Measurements from ENCODE around the gene MALAT1. TPM values are rescaled to one million over a fixed set of nuclear protein-coding genes. Genes with fewer than 3 reads are reported as not detected.
A peak's percentile ranks its signal among the peaks of the same experiment; 100 is the strongest.
"Not testable (repeated sequence)": the region's sequence is repeated elsewhere in the genome, so short reads cannot be mapped to it uniquely, and the experiment has no call there.

Gene MALAT1
- total and polyA plus RNA-seq, 2 of the 13 experiments (the other 11 are each of a cell fraction or from before 2014, with no cell fraction given): 143 to 1,237 TPM

DNA sequence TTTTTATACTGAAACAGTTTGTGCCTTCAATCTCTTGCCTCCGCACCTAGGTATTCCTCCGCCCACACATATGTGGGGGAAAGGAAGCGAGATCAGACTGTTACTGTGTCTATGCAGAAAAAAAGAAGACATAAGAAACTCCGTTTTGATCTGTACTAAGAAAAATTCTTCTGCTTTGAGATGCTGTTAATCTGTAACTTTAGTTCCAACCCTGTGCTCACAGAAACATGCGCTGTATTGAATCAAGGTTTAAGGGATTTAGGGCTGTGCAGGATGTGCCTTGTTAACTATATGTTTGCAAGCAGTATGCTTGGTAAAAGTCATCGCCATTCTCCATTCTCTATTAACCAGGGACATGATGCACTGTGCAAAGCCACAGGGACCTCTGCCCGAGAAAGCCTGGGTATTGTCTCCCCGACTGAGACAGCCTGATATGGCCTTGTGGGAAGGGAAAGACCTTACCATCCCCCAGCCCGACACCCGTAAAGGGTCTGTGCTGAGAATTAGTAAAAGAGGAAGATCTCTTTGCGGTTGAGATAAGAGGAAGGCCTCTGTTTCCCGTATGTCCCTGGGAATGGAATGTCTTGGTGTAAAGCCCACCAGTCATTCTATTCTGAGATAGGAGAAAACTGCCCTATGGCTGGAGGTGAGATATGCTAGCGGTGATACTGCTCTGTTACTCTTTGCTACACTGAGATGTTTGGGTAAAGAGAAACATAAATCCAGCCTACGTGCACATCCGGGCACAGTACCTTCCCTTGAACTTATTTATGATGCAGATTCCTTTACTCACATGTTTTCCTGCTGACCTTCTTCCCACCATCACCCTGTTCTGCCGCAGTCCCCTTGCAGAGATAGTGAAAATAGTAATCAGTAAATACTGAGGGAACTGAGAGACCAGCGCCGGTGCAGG is 24.1 kb downstream of the MALAT1 start (continued):
- TF ChIP-seq GABPA (IDR thresholded peaks at IDR 0.05; ENCODE audit: low read depth, low read length): not testable (repeated sequence)
- TF ChIP-seq GABPA (CRISPR knock-in tag; IDR thresholded peaks at IDR 0.05; ENCODE audit: low read depth) (peak; percentile 21; the same call in 1 of the 2 replicates), ARNTL (CRISPR knock-in tag; IDR thresholded peaks at IDR 0.05) (0 out of 2 replicates have a peak, but pooled peaks have one; percentile 37)

DNA sequence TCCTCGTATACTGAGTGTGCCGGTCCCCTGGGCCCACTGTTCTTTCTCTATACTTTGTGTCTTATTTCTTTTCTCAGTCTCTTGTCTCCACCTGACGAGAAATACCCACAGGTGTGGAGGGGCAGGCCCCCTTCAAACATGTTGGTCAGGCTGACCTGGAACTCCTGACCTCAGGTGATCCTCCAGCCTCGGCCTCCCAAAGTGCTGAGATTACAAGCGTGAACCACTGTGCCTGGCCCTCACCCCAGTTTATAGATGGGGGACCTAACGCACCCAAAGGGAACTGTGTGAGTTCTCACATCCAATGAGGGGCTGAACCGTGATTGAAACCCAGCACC is 24.8 kb downstream of the MALAT1 start:
- FAIRE-seq; H2AFZ ChIP-seq (ENCODE audit: low read length); in situ Hi-C loops (cut with HindIII; ENCODE audit: extremely low pct_ligation_motif_present, low pct_unique_long_range_greater_than_20kb); ATAC-seq; BruUV-seq (replicated peaks); CTCF ChIA-PET (ENCODE audit: low intra/inter-chr PET ratio, low total read pairs); intact Hi-C loops (cut with micrococcal nuclease; ENCODE audit: unreplicated experiment); H4K20me1 ChIP-seq (ENCODE audit: insufficient read depth, low read length); H3K36me3 ChIP-seq (replicated peaks in 1 of 2; ENCODE audit: control insufficient read depth in 1 of 2, insufficient read depth in 2 of 2, low read length in 2 of 2); DNase-seq (ENCODE audit: low spot score); H3K27me3 ChIP-seq (ENCODE audit: control insufficient read depth in 1 of 2, insufficient read depth in 2 of 2, low read length in 2 of 2); H3K9me3 ChIP-seq (ENCODE audit: low read length): not testable (repeated sequence)
- 5% methylated on average over 6 of the region's 7 CpGs for WGBS (ENCODE audit: low lambda C conversion rate)
- Histone ChIP-seq H3K79me2 (ENCODE audit: insufficient read depth, low read length) (peaks cover 17% of the 10 kb centered on the region), H3K9ac (ENCODE audit: insufficient read depth, low read depth, low read length) (peak overlapping the region; percentile 65), H3K27ac (ENCODE audit: extremely low read length, insufficient read depth, low read length) (peak overlapping the region; percentile 39), H3K4me3 (replicated peaks in 1 of 3; ENCODE audit: insufficient read depth in 1 of 3, low read depth in 2 of 3, low read length in 3 of 3) (peak overlapping the region; percentile 60 to 77 (median 63)), H3K4me2 (ENCODE audit: low read depth, low read length) (peak overlapping the region; percentile 96), H3K4me1 (ENCODE audit: insufficient read depth, low read length) (peaks cover 59% of the 10 kb centered on the region)
- POLR2A ChIA-PET: interaction anchor here (1.0 to 4.4 kb wide), 5 partner anchors 16 to 104 kb away, joined by 4 to 35 read pairs (median 12); partner anchors contain the start of genes MALAT1 and NEAT1
- TF ChIP-seq, protein P1, sequence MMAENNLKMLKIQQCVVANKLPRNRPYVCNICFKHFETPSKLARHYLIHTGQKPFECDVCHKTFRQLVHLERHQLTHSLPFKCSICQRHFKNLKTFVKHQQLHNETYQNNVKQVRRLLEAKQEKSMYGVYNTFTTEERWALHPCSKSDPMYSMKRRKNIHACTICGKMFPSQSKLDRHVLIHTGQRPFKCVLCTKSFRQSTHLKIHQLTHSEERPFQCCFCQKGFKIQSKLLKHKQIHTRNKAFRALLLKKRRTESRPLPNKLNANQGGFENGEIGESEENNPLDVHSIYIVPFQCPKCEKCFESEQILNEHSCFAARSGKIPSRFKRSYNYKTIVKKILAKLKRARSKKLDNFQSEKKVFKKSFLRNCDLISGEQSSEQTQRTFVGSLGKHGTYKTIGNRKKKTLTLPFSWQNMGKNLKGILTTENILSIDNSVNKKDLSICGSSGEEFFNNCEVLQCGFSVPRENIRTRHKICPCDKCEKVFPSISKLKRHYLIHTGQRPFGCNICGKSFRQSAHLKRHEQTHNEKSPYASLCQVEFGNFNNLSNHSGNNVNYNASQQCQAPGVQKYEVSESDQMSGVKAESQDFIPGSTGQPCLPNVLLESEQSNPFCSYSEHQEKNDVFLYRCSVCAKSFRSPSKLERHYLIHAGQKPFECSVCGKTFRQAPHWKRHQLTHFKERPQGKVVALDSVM (CRISPR knock-in tag; IDR thresholded peaks at IDR 0.05): peak; percentile 85
- TF ChIP-seq, protein P2, sequence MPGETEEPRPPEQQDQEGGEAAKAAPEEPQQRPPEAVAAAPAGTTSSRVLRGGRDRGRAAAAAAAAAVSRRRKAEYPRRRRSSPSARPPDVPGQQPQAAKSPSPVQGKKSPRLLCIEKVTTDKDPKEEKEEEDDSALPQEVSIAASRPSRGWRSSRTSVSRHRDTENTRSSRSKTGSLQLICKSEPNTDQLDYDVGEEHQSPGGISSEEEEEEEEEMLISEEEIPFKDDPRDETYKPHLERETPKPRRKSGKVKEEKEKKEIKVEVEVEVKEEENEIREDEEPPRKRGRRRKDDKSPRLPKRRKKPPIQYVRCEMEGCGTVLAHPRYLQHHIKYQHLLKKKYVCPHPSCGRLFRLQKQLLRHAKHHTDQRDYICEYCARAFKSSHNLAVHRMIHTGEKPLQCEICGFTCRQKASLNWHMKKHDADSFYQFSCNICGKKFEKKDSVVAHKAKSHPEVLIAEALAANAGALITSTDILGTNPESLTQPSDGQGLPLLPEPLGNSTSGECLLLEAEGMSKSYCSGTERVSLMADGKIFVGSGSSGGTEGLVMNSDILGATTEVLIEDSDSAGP (CRISPR knock-in tag; IDR thresholded peaks at IDR 0.05; ENCODE audit: borderline replicate concordance): peak; percentile 36; the same call in 1 of the 2 replicates
- TF ChIP-seq, protein P3, sequence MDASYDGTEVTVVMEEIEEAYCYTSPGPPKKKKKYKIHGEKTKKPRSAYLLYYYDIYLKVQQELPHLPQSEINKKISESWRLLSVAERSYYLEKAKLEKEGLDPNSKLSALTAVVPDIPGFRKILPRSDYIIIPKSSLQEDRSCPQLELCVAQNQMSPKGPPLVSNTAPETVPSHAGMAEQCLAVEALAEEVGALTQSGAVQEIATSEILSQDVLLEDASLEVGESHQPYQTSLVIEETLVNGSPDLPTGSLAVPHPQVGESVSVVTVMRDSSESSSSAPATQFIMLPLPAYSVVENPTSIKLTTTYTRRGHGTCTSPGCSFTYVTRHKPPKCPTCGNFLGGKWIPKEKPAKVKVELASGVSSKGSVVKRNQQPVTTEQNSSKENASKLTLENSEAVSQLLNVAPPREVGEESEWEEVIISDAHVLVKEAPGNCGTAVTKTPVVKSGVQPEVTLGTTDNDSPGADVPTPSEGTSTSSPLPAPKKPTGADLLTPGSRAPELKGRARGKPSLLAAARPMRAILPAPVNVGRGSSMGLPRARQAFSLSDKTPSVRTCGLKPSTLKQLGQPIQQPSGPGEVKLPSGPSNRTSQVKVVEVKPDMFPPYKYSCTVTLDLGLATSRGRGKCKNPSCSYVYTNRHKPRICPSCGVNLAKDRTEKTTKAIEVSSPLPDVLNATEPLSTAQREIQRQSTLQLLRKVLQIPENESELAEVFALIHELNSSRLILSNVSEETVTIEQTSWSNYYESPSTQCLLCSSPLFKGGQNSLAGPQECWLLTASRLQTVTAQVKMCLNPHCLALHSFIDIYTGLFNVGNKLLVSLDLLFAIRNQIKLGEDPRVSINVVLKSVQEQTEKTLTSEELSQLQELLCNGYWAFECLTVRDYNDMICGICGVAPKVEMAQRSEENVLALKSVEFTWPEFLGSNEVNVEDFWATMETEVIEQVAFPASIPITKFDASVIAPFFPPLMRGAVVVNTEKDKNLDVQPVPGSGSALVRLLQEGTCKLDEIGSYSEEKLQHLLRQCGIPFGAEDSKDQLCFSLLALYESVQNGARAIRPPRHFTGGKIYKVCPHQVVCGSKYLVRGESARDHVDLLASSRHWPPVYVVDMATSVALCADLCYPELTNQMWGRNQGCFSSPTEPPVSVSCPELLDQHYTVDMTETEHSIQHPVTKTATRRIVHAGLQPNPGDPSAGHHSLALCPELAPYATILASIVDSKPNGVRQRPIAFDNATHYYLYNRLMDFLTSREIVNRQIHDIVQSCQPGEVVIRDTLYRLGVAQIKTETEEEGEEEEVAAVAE (CRISPR knock-in tag; IDR thresholded peaks at IDR 0.05; ENCODE audit: borderline replicate concordance): 0 out of 2 replicates have a peak, but pooled peaks have one; percentile 15
- peak; percentile 87 for TF ChIP-seq ZNF274 (CRISPR knock-in tag; IDR thresholded peaks at IDR 0.05)
- TF ChIP-seq, protein P4, sequence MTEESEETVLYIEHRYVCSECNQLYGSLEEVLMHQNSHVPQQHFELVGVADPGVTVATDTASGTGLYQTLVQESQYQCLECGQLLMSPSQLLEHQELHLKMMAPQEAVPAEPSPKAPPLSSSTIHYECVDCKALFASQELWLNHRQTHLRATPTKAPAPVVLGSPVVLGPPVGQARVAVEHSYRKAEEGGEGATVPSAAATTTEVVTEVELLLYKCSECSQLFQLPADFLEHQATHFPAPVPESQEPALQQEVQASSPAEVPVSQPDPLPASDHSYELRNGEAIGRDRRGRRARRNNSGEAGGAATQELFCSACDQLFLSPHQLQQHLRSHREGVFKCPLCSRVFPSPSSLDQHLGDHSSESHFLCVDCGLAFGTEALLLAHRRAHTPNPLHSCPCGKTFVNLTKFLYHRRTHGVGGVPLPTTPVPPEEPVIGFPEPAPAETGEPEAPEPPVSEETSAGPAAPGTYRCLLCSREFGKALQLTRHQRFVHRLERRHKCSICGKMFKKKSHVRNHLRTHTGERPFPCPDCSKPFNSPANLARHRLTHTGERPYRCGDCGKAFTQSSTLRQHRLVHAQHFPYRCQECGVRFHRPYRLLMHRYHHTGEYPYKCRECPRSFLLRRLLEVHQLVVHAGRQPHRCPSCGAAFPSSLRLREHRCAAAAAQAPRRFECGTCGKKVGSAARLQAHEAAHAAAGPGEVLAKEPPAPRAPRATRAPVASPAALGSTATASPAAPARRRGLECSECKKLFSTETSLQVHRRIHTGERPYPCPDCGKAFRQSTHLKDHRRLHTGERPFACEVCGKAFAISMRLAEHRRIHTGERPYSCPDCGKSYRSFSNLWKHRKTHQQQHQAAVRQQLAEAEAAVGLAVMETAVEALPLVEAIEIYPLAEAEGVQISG (CRISPR knock-in tag; IDR thresholded peaks at IDR 0.05): 0 out of 2 replicates have a peak, but pooled peaks have one; percentile 14

All from HepG2 (cell line).